SK-N-SH (cell line): ENCODE data around the gene PCSK2. TPM values are rescaled to one million over a fixed set of nuclear protein-coding genes. Genes with fewer than 3 reads are reported as not detected.

Experiments
- CTCF ChIA-PET: fragments of 300-600, 350-600 bp; formaldehyde crosslinking; extraction: SDS; loops from one replicate; lab custom pipeline; 2021; lab: Yijun Ruan, JAX
- POLR2A ChIA-PET: fragments of 350-600 bp; sonication (Branson Sonifier 250); formaldehyde crosslinking; extraction: SDS; loops from one replicate; lab custom pipeline; 2020; ENCODE audit warnings: antibody characterized with exemption, inconsistent platforms; lab: Yijun Ruan, JAX
- DNase-seq: peaks from one replicate; pipeline ENCODE4 v3.0.0; 2012
- H2AFZ ChIP-seq: fragments of 200-600 bp; sonication (generic); 2 replicates; pipeline ENCODE4 v1.8.1; 2016; ENCODE audit warnings: antibody characterized with exemption, mild to moderate bottlenecking, low read depth
- H3F3A ChIP-seq: fragments of 200-600 bp; sonication (generic); replicated peaks from 2 replicates; pipeline ENCODE3; 2016; ENCODE audit warnings: antibody characterized with exemption, mild to moderate bottlenecking; ENCODE audit not compliant: insufficient read depth
- H3K27ac ChIP-seq, 2 experiments: fragments of 200-500 bp in 1 of 2; fragments of 200-600 bp in 1 of 2; sonication (Bioruptor generic) in 1 of 2; sonication (generic), shearing (Covaris generic) in 1 of 2; 2 replicates each; pipeline versions ENCODE4 v1.5.1 to v1.6.1; 2014 to 2016; ENCODE audit warnings: low read depth in 2 of 2, inconsistent platforms in 1 of 2, low read length in 1 of 2, mild to moderate bottlenecking in 1 of 2, mixed read lengths in 1 of 2
- H3K27me3 ChIP-seq: fragments of 200-600 bp; sonication (generic), shearing (Covaris generic); 2 replicates; pipeline ENCODE4 v1.6.1; 2016; ENCODE audit warnings: mixed run types; ENCODE audit not compliant: insufficient read depth
- H3K36me3 ChIP-seq, 2 experiments: fragments of 200-500 bp in 1 of 2; fragments of 200-600 bp in 1 of 2; sonication (Bioruptor generic) in 1 of 2; sonication (generic) in 1 of 2; replicated peaks in 1 of 2; 2 replicates each; pipeline versions ENCODE3 to v1.5.1; 2014 to 2016; ENCODE audit warnings: low read length in 1 of 2, mild to moderate bottlenecking in 1 of 2; ENCODE audit not compliant: insufficient read depth in 2 of 2, control insufficient read depth in 1 of 2
- H3K4me1 ChIP-seq, 2 experiments: fragments of 200-500 bp in 1 of 2; fragments of 200-600 bp in 1 of 2; sonication (Bioruptor generic) in 1 of 2; sonication (generic), shearing (Covaris generic) in 1 of 2; 2 replicates each; pipeline versions ENCODE4 v1.5.1 to v1.6.1; 2014 to 2016; ENCODE audit warnings: low read depth in 1 of 2, low read length in 1 of 2, mixed run types in 1 of 2; ENCODE audit not compliant: insufficient read depth in 2 of 2, control insufficient read depth in 1 of 2
- H3K4me2 ChIP-seq: fragments of 200-600 bp; sonication (generic), shearing (Covaris generic); 2 replicates; pipeline ENCODE4 v1.6.1; 2017; ENCODE audit warnings: mixed run types
- H3K4me3 ChIP-seq, 2 experiments: fragments of 200-500 bp in 1 of 2; fragments of 200-600 bp in 1 of 2; sonication (Bioruptor generic) in 1 of 2; sonication (generic), shearing (Covaris generic) in 1 of 2; 2 replicates each; pipeline versions ENCODE4 v1.5.1 to v1.8.1; 2014 to 2016; ENCODE audit warnings: low read depth in 2 of 2, inconsistent platforms in 1 of 2, low read length in 1 of 2, mild to moderate bottlenecking in 1 of 2, mixed read lengths in 1 of 2, moderate library complexity in 1 of 2
- H3K79me2 ChIP-seq: fragments of 200-600 bp; sonication (generic); 2 replicates; pipeline ENCODE4 v1.8.1; 2017; ENCODE audit warnings: mild to moderate bottlenecking; ENCODE audit not compliant: insufficient read depth
- H3K9ac ChIP-seq: fragments of 200-600 bp; sonication (generic); 2 replicates; pipeline ENCODE4 v1.6.1; 2017; ENCODE audit warnings: mixed run types
- H3K9me2 ChIP-seq: fragments of 200-600 bp; sonication (generic); 2 replicates; pipeline ENCODE4 v1.6.1; 2017; ENCODE audit warnings: mixed run types
- H3K9me3 ChIP-seq: fragments of 200-600 bp; sonication (generic); 2 replicates; pipeline ENCODE4 v1.6.1; 2017; ENCODE audit warnings: mixed run types, mild to moderate bottlenecking, moderate library complexity
- H4K20me1 ChIP-seq: fragments of 200-600 bp; sonication (generic); 2 replicates; pipeline ENCODE4 v1.6.1; 2017; ENCODE audit warnings: mild to moderate bottlenecking, mixed run types; ENCODE audit not compliant: insufficient read depth
- EP300 ChIP-seq, 2 experiments: IDR thresholded peaks; 2 replicates each; pipeline versions ENCODE4 v1.4.0 to v1.6.1; 2012; ENCODE audit warnings: borderline replicate concordance in 1 of 2, low read depth in 1 of 2, low read length in 1 of 2
- EZH2phosphoT487 ChIP-seq: fragments of 200-600 bp; sonication (generic); IDR thresholded peaks from 2 replicates; pipeline ENCODE4 v1.6.1; 2017; ENCODE audit warnings: low read depth, mixed run types, mild to moderate bottlenecking, antibody characterized with exemption, moderate library complexity, borderline replicate concordance
- GABPA ChIP-seq: IDR thresholded peaks from 2 replicates; pipeline ENCODE4 v1.4.0; 2012; ENCODE audit warnings: low read depth, mild to moderate bottlenecking
- RAD21 ChIP-seq: IDR thresholded peaks from 2 replicates; pipeline ENCODE4 v1.6.1; 2012; ENCODE audit warnings: mild to moderate bottlenecking, low read length
- WGBS: methylation state at CpG from one replicate; pipeline ENCODE4 v1.1.6; 2017; ENCODE audit warnings: low lambda C conversion rate; 5-methylcytosine and 5-hydroxymethylcytosine counted together
- polyA plus RNA-seq, 3 experiments: library from polyadenylated mRNA; depleted of rRNA; stranded (reverse); fragments of >200 nt; gene quantifications; 2 replicates each; pipeline ENCODE4 v1.2.3, GENCODE V29; 2012
- TF ChIP-seq, protein P1 (sequence below): fragments of 150-350 bp; IDR thresholded peaks from 2 replicates; pipeline ENCODE4 v1.6.1; 2017; ENCODE audit warnings: antibody characterized with exemption, low read length, low read depth, borderline replicate concordance
- TF ChIP-seq, protein P2 (sequence below): fragments of 150-350 bp; IDR thresholded peaks from 2 replicates; pipeline ENCODE4 v1.6.1; 2016; ENCODE audit warnings: mild to moderate bottlenecking, low read depth, low read length
- TF ChIP-seq, protein P3 (sequence below): IDR thresholded peaks from 2 replicates; pipeline ENCODE4; 2012

Gene PCSK2
- polyA plus RNA-seq, 1 of the 3 experiments (the other 2 are of a cell fraction): not detected

DNA sequence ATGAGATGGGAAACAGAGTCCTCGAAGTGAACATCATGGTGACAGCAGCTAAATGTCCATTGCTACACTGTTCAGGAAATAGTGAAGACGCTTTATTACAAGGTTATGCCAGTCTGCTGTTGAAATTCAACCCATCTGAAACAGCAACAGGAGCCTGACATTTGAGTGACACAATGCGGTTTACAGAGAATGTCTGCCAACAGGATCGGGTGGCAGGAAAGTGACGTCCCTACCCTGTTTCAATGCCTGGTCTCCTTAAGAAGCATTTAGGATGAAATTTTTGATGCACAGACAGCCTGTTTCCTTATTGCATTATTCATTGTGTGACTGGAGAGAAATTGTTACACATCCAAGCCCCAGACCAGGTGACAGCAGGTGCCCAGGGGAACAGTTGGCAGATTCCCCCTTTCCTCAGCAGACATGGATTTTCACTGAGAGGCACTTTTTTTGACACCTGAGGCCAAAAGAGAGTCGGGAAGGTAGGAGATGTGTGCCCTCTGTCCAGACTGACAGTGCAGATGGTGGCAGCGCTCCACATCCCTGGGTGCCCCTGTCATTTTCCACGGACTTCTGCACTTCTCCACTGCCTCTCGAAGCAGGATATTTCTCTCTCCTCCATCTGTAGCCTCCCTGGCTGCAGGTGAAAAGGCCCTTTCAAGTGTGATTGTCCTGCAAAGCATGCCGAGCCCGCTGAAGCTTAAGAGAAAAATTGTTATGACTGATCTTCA is 216.5 kb downstream of the PCSK2 start:
- H2AFZ ChIP-seq: no peak overlapping the region
- no peaks in the 10 kb centered on the region for H3K9me2 ChIP-seq
- 22% methylated on average over 11 of the region's 11 CpGs for WGBS
- TF ChIP-seq EP300 (IDR thresholded peaks at IDR 0.05; ENCODE audit: borderline replicate concordance in 1 of 2, low read depth in 1 of 2, low read length in 1 of 2): no peak
- TF ChIP-seq, protein P1, sequence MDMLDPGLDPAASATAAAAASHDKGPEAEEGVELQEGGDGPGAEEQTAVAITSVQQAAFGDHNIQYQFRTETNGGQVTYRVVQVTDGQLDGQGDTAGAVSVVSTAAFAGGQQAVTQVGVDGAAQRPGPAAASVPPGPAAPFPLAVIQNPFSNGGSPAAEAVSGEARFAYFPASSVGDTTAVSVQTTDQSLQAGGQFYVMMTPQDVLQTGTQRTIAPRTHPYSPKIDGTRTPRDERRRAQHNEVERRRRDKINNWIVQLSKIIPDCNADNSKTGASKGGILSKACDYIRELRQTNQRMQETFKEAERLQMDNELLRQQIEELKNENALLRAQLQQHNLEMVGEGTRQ: no peak
- TF ChIP-seq, protein P2, sequence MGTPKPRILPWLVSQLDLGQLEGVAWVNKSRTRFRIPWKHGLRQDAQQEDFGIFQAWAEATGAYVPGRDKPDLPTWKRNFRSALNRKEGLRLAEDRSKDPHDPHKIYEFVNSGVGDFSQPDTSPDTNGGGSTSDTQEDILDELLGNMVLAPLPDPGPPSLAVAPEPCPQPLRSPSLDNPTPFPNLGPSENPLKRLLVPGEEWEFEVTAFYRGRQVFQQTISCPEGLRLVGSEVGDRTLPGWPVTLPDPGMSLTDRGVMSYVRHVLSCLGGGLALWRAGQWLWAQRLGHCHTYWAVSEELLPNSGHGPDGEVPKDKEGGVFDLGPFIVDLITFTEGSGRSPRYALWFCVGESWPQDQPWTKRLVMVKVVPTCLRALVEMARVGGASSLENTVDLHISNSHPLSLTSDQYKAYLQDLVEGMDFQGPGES: no peak
- TF ChIP-seq, protein P3, sequence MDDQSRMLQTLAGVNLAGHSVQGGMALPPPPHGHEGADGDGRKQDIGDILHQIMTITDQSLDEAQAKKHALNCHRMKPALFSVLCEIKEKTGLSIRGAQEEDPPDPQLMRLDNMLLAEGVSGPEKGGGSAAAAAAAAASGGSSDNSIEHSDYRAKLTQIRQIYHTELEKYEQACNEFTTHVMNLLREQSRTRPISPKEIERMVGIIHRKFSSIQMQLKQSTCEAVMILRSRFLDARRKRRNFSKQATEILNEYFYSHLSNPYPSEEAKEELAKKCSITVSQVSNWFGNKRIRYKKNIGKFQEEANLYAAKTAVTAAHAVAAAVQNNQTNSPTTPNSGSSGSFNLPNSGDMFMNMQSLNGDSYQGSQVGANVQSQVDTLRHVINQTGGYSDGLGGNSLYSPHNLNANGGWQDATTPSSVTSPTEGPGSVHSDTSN: no peak
- H3K4me3 ChIP-seq: no peak overlapping the region
- no peaks in the 10 kb centered on the region for H3K9me3 ChIP-seq
- no peaks in the 10 kb centered on the region for H3F3A ChIP-seq
- no peak overlapping the region for H3K27ac ChIP-seq
- no peaks in the 10 kb centered on the region for H3K79me2 ChIP-seq
- H3K4me2 ChIP-seq: no peak overlapping the region
- ChIA-PET POLR2A (no interaction called here), CTCF (interaction anchor here (1.1 to 3.2 kb wide), 2 partner anchors 12 to 639 kb away, joined by 5 to 22 read pairs; no protein-coding TSS in a partner anchor)
- no peaks in the 10 kb centered on the region for H3K4me1 ChIP-seq
- 0 out of 2 replicates have a peak, but pooled peaks cover 7% of the 10 kb centered on the region for H3K27me3 ChIP-seq
- no peaks in the 10 kb centered on the region for H3K36me3 ChIP-seq
- H3K9ac ChIP-seq: no peak overlapping the region
- no peaks in the 10 kb centered on the region for H4K20me1 ChIP-seq
- DNase-seq: no peak

DNA sequence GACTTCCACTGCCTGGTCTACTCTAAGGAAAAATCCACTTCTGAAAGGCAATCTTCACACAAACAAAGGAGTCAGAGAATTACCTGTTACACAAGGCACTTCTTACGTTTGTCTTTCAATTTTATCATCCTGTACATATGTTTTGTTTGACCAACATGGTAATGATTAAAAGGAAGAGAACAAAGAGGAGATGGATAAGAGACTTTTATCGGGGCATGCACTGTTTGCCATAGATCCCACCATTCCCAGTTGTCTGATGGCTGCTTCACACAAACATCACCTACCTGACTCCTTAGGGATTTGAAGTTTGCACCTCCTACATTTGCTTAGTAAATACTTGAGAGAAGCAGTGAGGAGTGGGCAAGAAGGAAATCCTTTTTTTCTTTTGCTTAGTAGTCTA is 217.3 kb downstream of the PCSK2 start:
- CTCF ChIA-PET: interaction anchor here (1.0 to 3.2 kb wide), 2 partner anchors 13 to 641 kb away, joined by 3 to 21 read pairs; no protein-coding TSS in a partner anchor
- Histone ChIP-seq H3K4me3 (no peak overlapping the region), H3K27ac (no peak overlapping the region), H4K20me1 (no peaks in the 10 kb centered on the region), H3K9ac (no peak overlapping the region), H3K4me1 (no peaks in the 10 kb centered on the region), H3K9me3 (no peaks in the 10 kb centered on the region), H3K9me2 (no peaks in the 10 kb centered on the region)
- WGBS: 7% methylated on average over 2 of the region's 2 CpGs
- POLR2A ChIA-PET: no interaction called here
- no peak for DNase-seq
- TF ChIP-seq GABPA (no peak), EZH2phosphoT487 (no peak), RAD21 (no peak)
- TF ChIP-seq, all 33 proteins: peak for 0
- Histone ChIP-seq H2AFZ (no peak overlapping the region), H3F3A (no peaks in the 10 kb centered on the region), H3K36me3 (no peaks in the 10 kb centered on the region), H3K79me2 (no peaks in the 10 kb centered on the region), H3K27me3 (0 out of 2 replicates have a peak, but pooled peaks cover 7% of the 10 kb centered on the region), H3K4me2 (no peak overlapping the region)
